Nephron progenitor cell (in vitro differentiated cells): ENCODE data around the gene C12orf43.
A peak's percentile ranks its signal among the peaks of the same experiment; 100 is the strongest.

ENCODE experiments used
- DNase-seq: peaks from one replicate; pipeline ENCODE4 v3.0.0; 2021
- H3K27ac Mint-ChIP-seq: 2 replicates; pipeline ENCODE4 v1.8.0; 2021; ENCODE audit warnings: mild to moderate bottlenecking, moderate library complexity, mixed read lengths
- H3K27me3 Mint-ChIP-seq: 2 replicates; pipeline ENCODE4 v1.8.0; 2021; ENCODE audit warnings: mild to moderate bottlenecking, low read depth, mixed read lengths; ENCODE audit not compliant: poor library complexity
- H3K36me3 Mint-ChIP-seq: 2 replicates; pipeline ENCODE4 v1.8.0; 2021; ENCODE audit warnings: low read depth, mixed read lengths
- H3K4me1 Mint-ChIP-seq: 2 replicates; pipeline ENCODE4 v1.8.0; 2021; ENCODE audit warnings: mixed read lengths
- H3K4me3 Mint-ChIP-seq: 2 replicates; pipeline ENCODE4 v1.8.0; 2021; ENCODE audit warnings: mild to moderate bottlenecking, moderate library complexity, mixed read lengths
- H3K9me3 Mint-ChIP-seq: 2 replicates; pipeline ENCODE4 v1.8.0; 2021; ENCODE audit warnings: mild to moderate bottlenecking, moderate library complexity, mixed read lengths
- CTCF ChIP-seq: fragments of 200-600 bp; sonication (generic); IDR thresholded peaks from 2 replicates; pipeline ENCODE4 v1.5.0; 2021; ENCODE audit warnings: antibody characterized with exemption

C12orf43 gene

DNA sequence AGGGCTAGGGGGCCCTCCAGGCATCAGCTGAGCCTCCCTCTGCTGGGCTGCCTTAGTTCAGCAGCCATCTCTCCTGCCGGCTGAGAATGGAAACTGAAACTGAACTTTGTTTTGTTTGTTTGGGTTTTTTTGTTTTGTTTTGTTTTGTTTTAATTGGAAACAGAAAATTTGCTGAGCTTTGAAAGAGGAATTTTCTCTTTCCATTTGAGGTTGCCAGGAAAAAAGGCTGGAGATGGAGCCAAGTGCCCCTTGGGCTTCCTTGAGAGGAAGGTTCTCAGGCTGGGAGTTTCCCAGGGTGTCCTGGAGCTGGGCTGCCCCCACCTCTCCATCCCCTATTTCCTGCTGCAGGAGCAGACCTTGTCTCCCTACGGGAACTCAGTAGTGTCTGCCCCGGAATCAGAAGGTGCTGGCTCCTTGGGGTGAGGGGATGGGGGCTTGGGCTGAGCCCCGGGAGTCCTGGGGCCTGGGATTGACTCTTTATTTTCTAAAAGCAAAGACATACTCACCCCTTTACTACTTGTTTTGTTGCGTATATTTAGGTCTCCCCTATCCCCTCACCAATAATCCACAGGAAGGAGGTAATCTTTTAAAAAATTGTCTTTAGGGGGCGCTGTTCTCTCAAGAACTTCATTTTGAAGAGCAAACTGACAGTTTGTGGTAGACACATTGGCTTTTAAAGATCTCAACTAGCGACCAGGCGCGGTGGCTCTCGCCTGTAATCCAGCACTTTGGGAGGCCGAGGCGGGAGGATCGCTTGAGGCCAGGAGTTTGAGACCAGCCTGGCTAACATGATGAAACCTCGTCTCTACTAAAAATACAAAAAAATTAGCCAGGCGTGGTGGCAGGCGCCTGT lies 44.1 kb upstream of the C12orf43 start:
- peak; percentile 38 for TF ChIP-seq CTCF
- Mint-ChIP-seq H3K27ac (no peak overlapping the region), H3K27me3 (peaks cover 16% of the 10 kb centered on the region), H3K4me1 (peaks cover 7% of the 10 kb centered on the region), H3K36me3 (no peaks in the 10 kb centered on the region), H3K9me3 (no peaks in the 10 kb centered on the region), H3K4me3 (no peak overlapping the region)
- no peak for DNase-seq

- Mint-ChIP-seq H3K27me3 (peaks cover 17% of the 10 kb centered on the region), H3K27ac (peak overlapping the region; percentile 72), H3K9me3 (no peaks in the 10 kb centered on the region), H3K36me3 (no peaks in the 10 kb centered on the region), H3K4me1 (peaks cover 7% of the 10 kb centered on the region), H3K4me3 (no peak overlapping the region)
- no peak for DNase-seq
- no peak for TF ChIP-seq CTCF
Measured at GRCh38 chr12:121059031-121059898, 43.0 kb upstream of the C12orf43 start.

DNA sequence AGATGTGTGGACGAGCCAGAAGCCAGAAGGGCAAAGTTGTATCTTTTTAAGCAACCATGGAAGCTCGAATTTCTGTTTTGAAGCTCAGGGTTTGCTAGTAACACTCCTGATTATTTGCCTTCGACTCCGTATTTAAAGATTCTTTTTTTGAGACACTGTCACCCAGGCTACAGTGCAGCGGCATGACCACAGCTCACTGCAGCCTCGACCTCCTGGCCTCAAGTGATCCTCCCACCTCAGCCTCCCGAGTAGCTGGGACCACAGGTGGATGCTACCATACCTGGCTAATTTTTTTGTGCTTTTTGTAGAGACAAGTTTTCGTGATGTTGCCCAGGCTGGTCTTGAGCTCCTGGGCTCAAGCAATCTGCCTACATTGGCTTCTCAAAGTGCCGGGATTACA lies 41.5 kb upstream of the C12orf43 start:
- H3K9me3 Mint-ChIP-seq: no peaks in the 10 kb centered on the region
- no peak for TF ChIP-seq CTCF
- peaks cover 17% of the 10 kb centered on the region for H3K27me3 Mint-ChIP-seq
- H3K36me3 Mint-ChIP-seq: no peaks in the 10 kb centered on the region
- H3K4me3 Mint-ChIP-seq: no peak overlapping the region
- no peak overlapping the region for H3K27ac Mint-ChIP-seq
- peaks cover 7% of the 10 kb centered on the region for H3K4me1 Mint-ChIP-seq
- DNase-seq: no peak

- TF ChIP-seq CTCF: no peak
- no peaks in the 10 kb centered on the region for H3K9me3 Mint-ChIP-seq
- no peak for DNase-seq
Measured at GRCh38 chr12:121053706-121054105, 37.4 kb upstream of the C12orf43 start.

GRCh38 chr12:121050725-121051124 lies 34.4 kb upstream of the C12orf43 start:
- no peak overlapping the region for H3K27ac Mint-ChIP-seq

More at GRCh38 chr12:121053706-121054105, 37.4 kb upstream of the C12orf43 start:
- no peak overlapping the region for H3K27ac Mint-ChIP-seq
- no peak overlapping the region for H3K4me3 Mint-ChIP-seq
- H3K36me3 Mint-ChIP-seq: no peaks in the 10 kb centered on the region
- peaks cover 17% of the 10 kb centered on the region for H3K27me3 Mint-ChIP-seq
- no peaks in the 10 kb centered on the region for H3K4me1 Mint-ChIP-seq

More at GRCh38 chr12:121050725-121051124, 34.4 kb upstream of the C12orf43 start:
- Mint-ChIP-seq H3K36me3 (no peaks in the 10 kb centered on the region), H3K4me1 (no peaks in the 10 kb centered on the region), H3K9me3 (no peaks in the 10 kb centered on the region), H3K27me3 (peaks cover 21% of the 10 kb centered on the region), H3K4me3 (no peak overlapping the region)
- TF ChIP-seq CTCF: no peak
- DNase-seq: no peak
